OCI-LY1 (cell line): ENCODE data around the gene METTL1.

Source experiments
- H2AFZ ChIP-seq: fragments of 200-600 bp; sonication (generic), shearing (Covaris generic); 2 replicates; pipeline ENCODE4 v1.6.0; 2014; ENCODE audit warnings: antibody characterized with exemption, mild to moderate bottlenecking, low read length
- H3F3A ChIP-seq: fragments of 200-600 bp; sonication (generic), shearing (Covaris generic); 2 replicates; pipeline ENCODE4 v1.6.0; 2014; ENCODE audit warnings: mild to moderate bottlenecking, antibody characterized with exemption, low read length, moderate library complexity; ENCODE audit not compliant: insufficient read depth
- H3K27ac ChIP-seq: fragments of 200-600 bp; sonication (generic); 2 replicates; pipeline ENCODE4 v1.5.1; 2014; ENCODE audit warnings: low read length, mixed run types, mild to moderate bottlenecking, low read depth; ENCODE audit not compliant: poor library complexity, severe bottlenecking
- H3K27me3 ChIP-seq: fragments of 200-600 bp; sonication (generic); 2 replicates; pipeline ENCODE4 v1.6.0; 2014; ENCODE audit warnings: antibody characterized with exemption, mild to moderate bottlenecking, low read length, moderate library complexity; ENCODE audit not compliant: insufficient read depth
- H3K36me3 ChIP-seq: fragments of 200-600 bp; sonication (generic); 2 replicates; pipeline ENCODE4 v1.6.1; 2014; ENCODE audit warnings: mild to moderate bottlenecking, antibody characterized with exemption, low read length, moderate library complexity, mixed read lengths; ENCODE audit not compliant: insufficient read depth
- H3K4me1 ChIP-seq: fragments of 200-600 bp; sonication (generic); 2 replicates; pipeline ENCODE4 v1.5.1; 2014; ENCODE audit warnings: mild to moderate bottlenecking, low read length, moderate library complexity; ENCODE audit not compliant: insufficient read depth, severe bottlenecking
- H3K4me2 ChIP-seq: fragments of 200-600 bp; sonication (generic), shearing (Covaris generic); 2 replicates; pipeline ENCODE4 v1.6.1; 2014; ENCODE audit warnings: low read length
- H3K4me3 ChIP-seq: fragments of 200-600 bp; sonication (generic); 2 replicates; pipeline ENCODE4 v1.5.1; 2014; ENCODE audit warnings: low read length, low read depth, mild to moderate bottlenecking, mixed read lengths; ENCODE audit not compliant: poor library complexity, severe bottlenecking
- H3K79me2 ChIP-seq: fragments of 200-600 bp; shearing (Covaris generic); 2 replicates; pipeline ENCODE4 v1.6.1; 2016; ENCODE audit warnings: mixed run types, low read length, mixed read lengths; ENCODE audit not compliant: insufficient read depth
- H3K9ac ChIP-seq: fragments of 200-600 bp; sonication (generic), shearing (Covaris generic); 2 replicates; pipeline ENCODE4 v1.6.1; 2014; ENCODE audit warnings: mild to moderate bottlenecking, low read length, mixed read lengths
- H3K9me2 ChIP-seq: fragments of 200-600 bp; sonication (generic), shearing (Covaris generic); 2 replicates; pipeline ENCODE4 v1.6.1; 2014; ENCODE audit warnings: low read depth, mild to moderate bottlenecking, low read length, mixed read lengths
- H3K9me3 ChIP-seq: fragments of 200-600 bp; shearing (Covaris generic); 2 replicates; pipeline ENCODE4 v1.6.1; 2014; ENCODE audit warnings: low read length, mixed read lengths
- H4K20me1 ChIP-seq: fragments of 200-600 bp; sonication (generic), shearing (Covaris generic); 2 replicates; pipeline ENCODE4 v1.6.0; 2016; ENCODE audit warnings: mild to moderate bottlenecking, low read length; ENCODE audit not compliant: insufficient read depth
- EZH2 ChIP-seq: fragments of 200-600 bp; sonication (generic), shearing (Covaris generic); IDR thresholded peaks from 2 replicates; pipeline ENCODE4 v1.8.0; 2017; ENCODE audit warnings: borderline replicate concordance, mixed run types, mild to moderate bottlenecking, antibody characterized with exemption, low read length, moderate library complexity, mixed read lengths
- TF ChIP-seq, protein P1 (sequence below): fragments of 200-600 bp; sonication (generic), shearing (Covaris generic); IDR thresholded peaks from 2 replicates; pipeline ENCODE4 v1.5.1; 2017; ENCODE audit warnings: mild to moderate bottlenecking, antibody characterized with exemption, low read length, moderate library complexity, mixed read lengths

The METTL1 gene

GRCh38 chr12:57767305-57767698 lies 4.6 kb downstream of the METTL1 start:
- no peaks in the 10 kb centered on the region for H3F3A ChIP-seq
- H4K20me1 ChIP-seq: no peaks in the 10 kb centered on the region
- peaks cover 24% of the 10 kb centered on the region for H3K27me3 ChIP-seq
- no peak overlapping the region for H3K9ac ChIP-seq
- TF ChIP-seq EZH2: no peak
- TF ChIP-seq, protein P1, sequence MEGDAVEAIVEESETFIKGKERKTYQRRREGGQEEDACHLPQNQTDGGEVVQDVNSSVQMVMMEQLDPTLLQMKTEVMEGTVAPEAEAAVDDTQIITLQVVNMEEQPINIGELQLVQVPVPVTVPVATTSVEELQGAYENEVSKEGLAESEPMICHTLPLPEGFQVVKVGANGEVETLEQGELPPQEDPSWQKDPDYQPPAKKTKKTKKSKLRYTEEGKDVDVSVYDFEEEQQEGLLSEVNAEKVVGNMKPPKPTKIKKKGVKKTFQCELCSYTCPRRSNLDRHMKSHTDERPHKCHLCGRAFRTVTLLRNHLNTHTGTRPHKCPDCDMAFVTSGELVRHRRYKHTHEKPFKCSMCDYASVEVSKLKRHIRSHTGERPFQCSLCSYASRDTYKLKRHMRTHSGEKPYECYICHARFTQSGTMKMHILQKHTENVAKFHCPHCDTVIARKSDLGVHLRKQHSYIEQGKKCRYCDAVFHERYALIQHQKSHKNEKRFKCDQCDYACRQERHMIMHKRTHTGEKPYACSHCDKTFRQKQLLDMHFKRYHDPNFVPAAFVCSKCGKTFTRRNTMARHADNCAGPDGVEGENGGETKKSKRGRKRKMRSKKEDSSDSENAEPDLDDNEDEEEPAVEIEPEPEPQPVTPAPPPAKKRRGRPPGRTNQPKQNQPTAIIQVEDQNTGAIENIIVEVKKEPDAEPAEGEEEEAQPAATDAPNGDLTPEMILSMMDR: no peak
- H3K36me3 ChIP-seq: peaks cover 35% of the 10 kb centered on the region
- no peak overlapping the region for H3K4me3 ChIP-seq
- H3K79me2 ChIP-seq: no peaks in the 10 kb centered on the region
- no peak overlapping the region for H2AFZ ChIP-seq
- H3K27ac ChIP-seq: no peak overlapping the region
- no peaks in the 10 kb centered on the region for H3K9me3 ChIP-seq
- no peaks in the 10 kb centered on the region for H3K9me2 ChIP-seq
- peaks cover 30% of the 10 kb centered on the region for H3K4me1 ChIP-seq
- no peak overlapping the region for H3K4me2 ChIP-seq

DNA sequence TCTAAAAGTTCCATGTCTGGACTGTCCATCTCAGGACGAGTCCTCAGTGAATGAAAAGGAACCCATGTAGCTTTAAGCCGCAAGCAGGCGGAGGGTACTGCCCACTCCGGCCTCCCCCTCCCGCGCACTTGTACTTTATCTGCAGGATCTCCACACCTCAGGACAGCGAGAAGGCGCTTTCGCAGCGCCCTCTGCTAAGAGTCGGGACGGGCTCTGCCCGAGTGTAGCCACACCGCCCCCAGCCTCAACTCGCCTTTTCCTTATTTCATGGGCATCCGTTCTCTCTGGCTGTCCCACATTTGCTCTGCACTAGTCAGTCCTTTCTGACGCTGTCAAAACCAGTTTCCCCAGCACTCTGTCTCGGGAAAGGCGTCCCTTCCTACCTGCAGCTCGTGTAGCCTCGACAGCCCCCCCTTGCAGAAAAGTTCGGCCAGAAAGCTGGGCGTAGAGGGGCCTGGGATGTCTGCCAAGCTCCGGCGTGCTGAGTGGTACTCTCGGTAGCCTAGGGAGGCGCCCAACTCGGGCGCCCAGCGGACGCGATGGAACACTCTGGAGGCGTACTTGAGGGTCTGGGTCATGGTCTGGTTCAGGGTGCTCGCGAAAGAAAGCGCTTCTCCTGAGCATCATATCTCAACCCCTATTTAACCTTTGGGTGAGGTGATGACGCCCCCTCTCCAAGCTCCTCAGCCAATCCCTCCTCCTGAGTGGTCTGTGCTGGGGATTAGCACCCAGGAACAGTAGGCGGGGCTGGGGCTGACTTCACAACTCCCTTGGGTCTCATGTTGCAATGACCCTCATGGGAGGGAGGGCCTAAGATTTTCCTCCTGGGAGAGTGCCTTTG lies 5.2 kb downstream of the METTL1 start, which contains the start of gene CYP27B1:
TSS of gene CYP27B1 (minus strand) at position 615 of the 841 bp plus-strand sequence. CDS start at position 578, 37 bp downstream.
- TF ChIP-seq, protein P1: no peak
- TF ChIP-seq EZH2: no peak
- Histone ChIP-seq H3F3A (no peaks in the 10 kb centered on the region), H3K27me3 (peaks cover 24% of the 10 kb centered on the region), H3K79me2 (no peaks in the 10 kb centered on the region), H4K20me1 (no peaks in the 10 kb centered on the region), H2AFZ (no peak within 1 kb of the TSS), H3K9me3 (no peaks in the 10 kb centered on the region), H3K36me3 (peaks cover 35% of the 10 kb centered on the region), H3K4me1 (peaks cover 28% of the 10 kb centered on the region), H3K27ac (no peak within 1 kb of the TSS), H3K9ac (no peak within 1 kb of the TSS), H3K4me2 (no peak within 1 kb of the TSS), H3K4me3 (no peak within 1 kb of the TSS), H3K9me2 (no peaks in the 10 kb centered on the region)

- H3K9me3 ChIP-seq: no peaks in the 10 kb centered on the region
- no peaks in the 10 kb centered on the region for H3F3A ChIP-seq
- H3K9me2 ChIP-seq: no peaks in the 10 kb centered on the region
- no peak overlapping the region for H2AFZ ChIP-seq
- H3K27ac ChIP-seq: no peak overlapping the region
- H3K27me3 ChIP-seq: peaks cover 24% of the 10 kb centered on the region
- peaks cover 35% of the 10 kb centered on the region for H3K36me3 ChIP-seq
- H3K4me1 ChIP-seq: peaks cover 22% of the 10 kb centered on the region
- H3K4me2 ChIP-seq: peak overlapping the region; percentile 66; the same call in 1 of the 2 replicates
- H3K4me3 ChIP-seq: peak overlapping the region; percentile 47
- H4K20me1 ChIP-seq: no peaks in the 10 kb centered on the region
- no peaks in the 10 kb centered on the region for H3K79me2 ChIP-seq
- H3K9ac ChIP-seq: no peak overlapping the region
- no peak for TF ChIP-seq EZH2
- TF ChIP-seq, protein P1: no peak
These were observed 6.0 kb downstream of the METTL1 start for GRCh38 chr12:57765698-57766463.
